ENCODE data around the gene KLHL36.
A peak's percentile ranks its signal among the peaks of the same experiment; 100 is the strongest.
"Not testable (repeated sequence)": the region's sequence is repeated elsewhere in the genome, so short reads cannot be mapped to it uniquely, and the experiment has no call there.

The KLHL36 gene

DNA sequence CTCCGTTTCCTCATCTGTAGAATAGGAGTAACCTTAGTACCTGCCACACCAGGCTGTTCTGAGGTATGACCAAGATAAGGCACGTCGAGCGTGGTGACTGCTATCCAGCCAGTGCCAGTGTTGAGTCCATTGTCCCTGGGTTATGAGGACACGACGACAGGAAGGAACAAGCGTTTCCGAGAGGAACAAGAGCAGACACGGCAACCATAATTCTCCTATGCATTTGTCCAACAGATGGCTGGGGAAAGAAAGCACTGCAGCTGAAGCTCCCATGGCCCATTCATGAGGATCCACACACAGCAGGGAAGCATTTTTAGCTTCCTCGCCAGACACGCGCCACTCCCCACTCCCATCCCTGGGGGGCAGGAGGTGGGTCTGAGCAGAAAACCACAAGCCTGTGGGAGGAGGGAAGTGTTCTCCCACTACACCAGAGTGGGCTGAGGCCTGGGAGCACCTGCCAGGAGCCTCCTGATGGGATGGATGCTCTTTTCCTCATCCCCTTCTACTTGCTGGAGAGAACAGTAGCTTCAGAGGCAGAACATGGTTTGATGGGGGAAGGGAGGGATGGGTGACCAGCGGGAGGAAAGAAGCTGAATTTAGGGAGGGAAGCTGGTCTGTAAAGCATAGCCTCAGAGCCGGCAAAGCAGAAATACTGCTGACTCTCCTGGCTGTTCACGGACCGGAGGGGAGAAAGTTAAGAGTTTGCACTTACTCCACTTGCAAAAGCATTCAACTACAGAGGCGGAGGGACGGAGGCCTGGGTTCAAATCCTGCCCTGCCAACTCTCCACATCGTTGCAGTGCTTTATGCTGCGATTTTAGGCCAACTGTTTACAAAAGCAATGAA, 33.1 kb upstream of the KLHL36 start:
- DNase-seq (ENCODE audit: low read depth in 2 of 2) = no peak

DNA sequence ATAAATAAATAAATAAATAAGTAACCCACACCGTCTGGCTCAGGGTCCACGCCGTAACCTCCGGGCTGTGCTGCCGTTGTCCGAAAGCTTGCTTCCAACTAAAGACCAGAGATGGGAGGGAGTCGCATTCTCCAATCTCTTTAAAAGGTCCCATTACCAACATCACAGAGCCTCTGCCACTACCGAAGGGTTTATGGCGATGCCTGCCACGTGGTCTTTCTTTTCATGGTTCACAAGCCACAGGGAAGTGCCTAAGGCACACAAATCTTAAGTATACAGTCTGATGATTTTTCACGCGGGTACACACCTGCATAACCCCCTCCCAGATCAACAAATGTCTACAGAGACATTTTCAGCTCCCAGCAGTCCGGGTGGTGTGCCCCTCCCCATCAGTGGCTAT, 31.8 kb upstream of the KLHL36 start:
- DNase-seq (ENCODE audit: low read depth in 2 of 2) = no peak

DNA sequence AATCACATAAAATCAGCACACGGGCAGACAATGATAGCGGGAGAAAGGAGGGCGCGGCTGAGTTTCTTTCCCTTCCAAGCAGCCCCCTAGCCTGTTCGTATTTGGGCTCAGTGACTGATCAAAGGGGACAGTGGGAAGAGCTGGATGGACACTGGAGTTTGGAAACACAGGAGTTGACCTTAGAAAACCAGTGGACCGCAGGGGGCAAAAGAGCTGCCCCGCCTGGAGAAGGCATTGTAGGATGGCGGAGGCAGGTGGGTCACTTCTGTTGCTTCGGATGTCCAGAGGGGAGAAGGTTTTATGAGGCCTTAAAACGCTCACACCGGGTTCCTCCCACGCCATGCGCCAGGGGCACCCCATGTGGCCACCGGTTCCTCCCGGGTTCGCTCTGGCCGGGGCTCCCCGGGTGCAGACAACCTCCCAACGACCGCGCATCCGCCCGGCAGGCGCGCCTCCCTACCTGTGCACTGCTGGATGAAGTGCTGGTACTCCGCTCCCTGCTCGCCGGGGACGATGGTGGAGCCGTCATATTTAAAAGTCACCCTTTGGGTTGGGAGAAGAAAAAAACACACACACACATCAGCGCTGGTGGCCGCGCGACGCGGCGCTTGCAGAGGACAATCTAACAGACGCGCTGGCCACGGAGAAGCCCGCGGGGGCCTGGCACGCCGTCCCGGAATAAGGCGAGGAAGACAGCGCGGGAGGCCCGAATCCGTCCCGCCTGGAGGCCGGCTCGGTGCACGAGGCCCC, 31.1 kb upstream of the KLHL36 start:
- no peak for DNase-seq (ENCODE audit: low read depth in 2 of 2)

DNA sequence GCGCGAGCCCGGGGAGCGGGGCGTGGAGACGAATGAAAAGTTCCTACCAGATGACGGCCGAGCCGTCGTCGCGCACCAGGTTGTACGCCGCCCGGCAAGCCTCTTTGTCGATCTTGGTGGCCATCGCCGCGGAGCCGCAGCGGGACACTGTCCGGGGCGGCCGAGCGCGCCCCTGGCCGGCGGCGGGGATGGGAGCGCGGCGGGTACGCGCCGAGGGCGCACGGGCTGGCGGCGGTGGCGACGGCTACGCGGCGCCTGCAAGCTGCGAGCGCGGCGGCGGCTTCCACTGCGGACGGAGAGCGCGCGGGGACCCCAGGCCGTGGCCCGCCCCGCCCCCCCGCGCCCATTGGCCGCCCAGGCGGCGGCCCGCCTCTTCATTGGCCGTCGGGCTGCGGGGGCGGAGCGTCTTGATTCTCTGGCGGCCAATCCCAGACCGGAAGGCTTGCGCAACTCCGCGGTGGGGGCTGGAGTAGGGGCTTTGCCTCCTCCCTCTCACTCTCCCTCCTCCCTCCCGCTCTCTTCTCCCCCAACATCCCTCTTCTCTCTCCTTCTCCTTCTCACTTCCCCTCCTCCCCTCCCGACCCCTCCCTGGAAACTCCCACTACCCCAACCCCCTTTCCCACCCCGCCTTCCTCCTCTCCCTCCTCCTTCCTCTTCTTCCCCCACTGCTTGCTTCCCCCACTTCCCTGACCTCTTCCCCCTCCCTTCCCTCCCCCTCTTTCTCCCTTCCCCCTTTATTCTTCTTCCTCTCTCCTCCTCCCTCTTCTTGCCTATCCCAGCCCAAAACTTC, 30.3 kb upstream of the KLHL36 start, which contains the start of gene COTL1:
TSS of gene COTL1 (minus strand) at position 288 of the 790 bp plus-strand sequence. CDS start at position 124, 164 bp downstream.
- DNase-seq (ENCODE audit: low read depth in 2 of 2) = peak; percentile 98

DNA sequence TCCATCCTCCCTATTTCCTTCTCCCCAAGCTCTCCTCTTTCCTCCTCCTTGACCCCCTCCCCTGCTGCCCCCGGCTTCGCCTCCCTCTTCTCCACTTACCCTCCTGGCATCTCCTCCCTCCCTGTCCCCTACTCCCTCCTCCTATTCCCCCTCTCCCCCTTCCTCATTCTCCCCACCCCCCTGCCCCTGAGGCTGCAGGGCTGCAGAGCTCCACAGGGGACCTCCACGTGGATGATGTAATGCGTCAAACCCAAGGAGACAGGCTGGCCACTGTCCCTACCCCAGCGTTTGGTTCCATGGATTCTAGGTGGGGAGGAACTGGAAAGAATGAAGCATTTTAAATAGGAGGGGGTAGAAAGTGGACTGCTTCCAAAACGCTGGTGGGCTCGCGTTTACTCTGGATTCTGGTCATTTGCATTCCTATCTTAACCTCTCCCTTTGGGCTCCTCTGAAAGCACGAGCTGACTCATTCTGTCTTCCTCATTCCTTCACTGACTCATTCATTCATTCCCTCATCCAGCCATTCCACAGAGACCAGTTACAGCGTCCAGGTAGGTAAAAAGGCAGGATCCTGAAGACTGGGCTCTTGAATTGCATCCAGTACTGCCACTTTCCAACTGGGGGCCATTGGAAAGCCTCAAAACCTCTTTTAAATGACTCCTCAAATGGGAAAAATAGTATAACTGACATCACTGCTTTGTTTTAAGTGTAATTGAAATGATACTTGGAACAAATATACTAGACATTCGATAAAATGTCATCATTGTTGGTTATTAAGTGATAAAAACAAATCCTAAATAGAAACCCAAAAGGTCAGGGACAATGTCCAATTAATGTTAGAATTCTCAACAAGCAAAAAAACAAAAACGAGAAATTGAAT, 29.5 kb upstream of the KLHL36 start:
- DNase-seq (ENCODE audit: low read depth in 2 of 2) = peak; percentile 96 to 97

GRCh38 chr16:84620913-84621312, 27.4 kb upstream of the KLHL36 start:
- DNase-seq (ENCODE audit: low read depth in 2 of 2) = not testable (repeated sequence)

GRCh38 chr16:84625556-84625955, 22.8 kb upstream of the KLHL36 start:
- no peak for DNase-seq (ENCODE audit: low read depth in 2 of 2)

- no peak for DNase-seq (ENCODE audit: low read depth in 2 of 2)
Observed at GRCh38 chr16:84628226-84628731, 20.0 kb upstream of the KLHL36 start.

DNA sequence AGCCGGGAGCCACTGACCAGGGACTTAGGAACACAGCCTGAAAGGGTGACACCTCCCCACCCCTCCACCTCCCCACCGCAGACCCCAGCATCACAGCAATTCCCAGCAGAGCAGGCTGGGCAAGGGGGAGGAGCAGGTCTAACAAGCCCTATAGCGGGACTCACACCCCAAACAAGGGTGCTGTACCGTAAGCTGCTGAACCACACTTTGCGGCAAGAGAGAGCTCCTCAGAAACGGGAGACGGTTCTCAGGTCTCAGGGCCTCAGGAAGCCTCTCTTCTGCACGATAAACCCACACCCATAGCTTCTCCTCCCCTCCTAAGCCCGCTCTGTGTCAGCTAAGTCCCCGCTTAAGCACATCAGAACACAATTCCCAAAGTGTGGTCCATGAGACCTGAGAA, 18.7 kb upstream of the KLHL36 start:
- no peak for DNase-seq (ENCODE audit: low read depth in 2 of 2)

DNA sequence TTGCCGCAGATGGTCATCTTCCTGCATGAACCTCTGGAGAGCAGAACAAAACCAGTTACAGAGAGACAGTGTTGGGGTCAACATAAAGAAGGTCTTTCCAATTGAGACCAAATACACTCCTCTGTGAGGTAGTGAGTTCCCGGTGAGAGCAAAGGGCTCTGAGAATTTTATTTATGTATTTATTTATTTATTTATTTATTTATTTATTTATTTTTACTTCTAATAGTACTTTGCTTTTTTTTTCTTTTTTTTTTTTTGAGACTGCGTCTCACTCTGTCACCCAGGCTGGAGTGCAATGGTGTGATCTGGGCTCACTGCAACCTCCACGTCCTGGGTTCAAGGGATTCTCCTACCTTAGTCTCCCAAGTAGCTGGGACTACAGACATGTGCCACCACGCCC, 18.3 kb upstream of the KLHL36 start:
- no peak for DNase-seq (ENCODE audit: low read depth in 2 of 2)

DNA sequence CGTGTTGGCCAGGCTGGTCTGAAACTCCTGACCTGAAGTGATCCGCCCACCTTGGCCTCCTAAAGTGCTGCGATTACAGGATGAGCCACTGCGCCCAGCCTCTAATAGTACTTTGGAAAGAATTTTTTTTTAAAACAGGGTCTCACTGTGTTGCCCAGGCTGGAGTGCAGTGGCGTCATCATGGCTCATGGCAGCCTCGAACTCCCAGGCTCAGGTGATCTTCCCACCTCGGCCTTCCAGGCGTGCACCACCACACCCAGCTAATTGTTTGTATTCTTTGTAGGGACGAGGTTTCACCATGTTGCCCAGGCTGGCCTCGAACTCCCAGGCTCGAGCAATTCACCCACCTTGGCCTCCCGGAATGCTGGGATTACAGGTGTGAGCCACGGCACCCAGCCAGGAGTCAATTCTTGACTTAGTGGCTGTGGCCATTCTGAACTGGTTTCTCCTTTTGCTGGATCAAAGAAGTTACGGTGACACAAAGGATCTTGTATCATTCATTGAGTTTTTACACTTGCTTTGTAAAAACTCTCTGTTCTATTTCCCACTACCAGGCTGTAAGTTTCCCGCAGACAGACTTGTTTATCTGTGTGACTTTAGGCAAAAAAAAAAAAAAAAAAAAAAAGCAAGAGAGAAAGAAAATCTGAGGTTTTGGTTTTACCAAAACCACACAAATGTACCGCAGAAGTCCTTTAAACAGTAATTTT, 17.7 kb upstream of the KLHL36 start:
- no peak for DNase-seq (ENCODE audit: low read depth in 2 of 2)

- no peak for DNase-seq (ENCODE audit: low read depth in 2 of 2)
Observed at GRCh38 chr16:84631153-84631466, 17.2 kb upstream of the KLHL36 start.

GRCh38 chr16:84631886-84632285, 16.4 kb upstream of the KLHL36 start:
- no peak for DNase-seq (ENCODE audit: low read depth in 2 of 2)

DNA sequence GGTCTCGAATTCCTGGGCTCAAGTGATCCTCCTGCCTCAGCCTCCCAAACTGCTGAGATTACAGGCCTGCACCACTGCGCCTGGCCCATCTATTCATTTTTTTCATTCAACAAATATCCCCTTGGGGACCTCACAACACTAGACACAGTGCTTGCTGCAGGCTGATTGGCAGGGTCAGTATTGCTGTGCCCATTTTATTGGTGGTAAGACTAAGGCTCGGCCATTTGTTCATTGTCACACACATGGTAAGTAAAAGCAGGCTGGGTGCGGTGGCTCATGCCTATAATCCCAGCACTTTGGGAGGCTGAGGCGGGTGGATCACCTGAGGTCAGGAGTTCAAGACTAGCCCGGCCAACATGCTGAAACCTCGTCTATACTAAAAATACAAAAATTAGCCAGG, 15.4 kb upstream of the KLHL36 start:
- DNase-seq (ENCODE audit: low read depth in 2 of 2) = not testable (repeated sequence)

- DNase-seq (ENCODE audit: low read depth in 2 of 2) = no peak
Observed at GRCh38 chr16:84633622-84634021, 14.7 kb upstream of the KLHL36 start.

DNA sequence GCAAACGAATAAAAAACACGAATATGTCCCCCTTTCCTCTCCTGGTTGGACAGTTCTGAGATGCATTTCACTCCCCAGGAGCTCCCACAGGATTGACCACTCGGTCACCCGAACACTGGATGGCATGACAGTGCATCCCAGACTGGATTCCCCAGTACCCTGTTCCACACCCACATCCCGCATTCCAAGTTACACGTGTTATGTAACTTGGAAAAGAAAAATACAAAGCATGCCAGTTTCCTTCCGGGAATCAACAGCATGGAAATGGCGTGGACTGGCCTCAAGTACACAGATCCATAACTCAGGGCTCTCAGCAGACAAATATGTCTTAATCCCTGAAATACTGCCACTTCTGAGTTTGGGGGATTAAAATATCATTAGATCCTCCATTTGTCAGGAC, 12.6 kb upstream of the KLHL36 start:
- DNase-seq (ENCODE audit: low read depth in 2 of 2) = no peak

GRCh38 chr16:84637709-84638108, 10.6 kb upstream of the KLHL36 start:
- no peak for DNase-seq (ENCODE audit: low read depth in 2 of 2)

GRCh38 chr16:84638231-84638806, 10.0 kb upstream of the KLHL36 start:
- DNase-seq (ENCODE audit: low read depth in 2 of 2) = no peak

DNA sequence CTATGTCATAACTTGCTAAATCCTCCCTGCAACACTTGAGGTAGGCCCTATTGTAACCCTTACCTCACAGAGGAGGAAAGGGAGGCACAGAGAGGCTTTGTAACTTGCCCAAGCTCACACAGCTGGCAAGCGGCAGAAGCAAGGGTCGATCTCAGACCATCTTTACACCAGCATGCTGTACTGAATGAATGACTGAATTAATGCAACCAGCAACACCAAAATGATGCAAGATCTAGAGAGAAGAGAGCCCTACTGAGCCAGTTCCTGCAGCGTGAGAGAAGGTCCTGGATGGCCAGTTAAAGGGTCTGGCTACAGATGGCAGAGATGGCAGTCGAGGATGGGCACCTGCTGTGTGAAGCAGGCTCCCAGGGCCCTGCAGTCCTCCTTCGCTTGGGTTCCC, 8.2 kb upstream of the KLHL36 start:
- no peak for DNase-seq (ENCODE audit: low read depth in 2 of 2)

Data from fibroblast of skin of left quadriceps (primary cell).